ENCODE results near the gene CMYA5. TPM values are rescaled to one million over a fixed set of nuclear protein-coding genes. Genes with fewer than 3 reads are reported as not detected.

The CMYA5 gene
- total RNA-seq, 1 experiment from 2014 or later, result not detected

- no peak for DNase-seq (ENCODE audit: low read depth)
- in situ Hi-C loops (cut with HindIII; ENCODE audit: low pct_unique_long_range_greater_than_20kb, low sequenced_read_pairs), result no loop called here
Observed at GRCh38 chr5:79809743-79810142, 120.1 kb downstream of the CMYA5 start.

GRCh38 chr5:79811081-79811480 lies 121.4 kb downstream of the CMYA5 start:
- DNase-seq (ENCODE audit: low read depth), result no peak
- in situ Hi-C loops (cut with HindIII; ENCODE audit: low pct_unique_long_range_greater_than_20kb, low sequenced_read_pairs), result no loop called here

- in situ Hi-C loops (cut with HindIII; ENCODE audit: low pct_unique_long_range_greater_than_20kb, low sequenced_read_pairs), result no loop called here
- no peak for DNase-seq (ENCODE audit: low read depth)
Observed at GRCh38 chr5:79811904-79812303, 122.3 kb downstream of the CMYA5 start.

GRCh38 chr5:79814699-79815098 lies 125.1 kb downstream of the CMYA5 start:
- in situ Hi-C loops (cut with HindIII; ENCODE audit: low pct_unique_long_range_greater_than_20kb, low sequenced_read_pairs), result no loop called here
- DNase-seq (ENCODE audit: low read depth), result no peak

GRCh38 chr5:79816014-79816413 lies 126.4 kb downstream of the CMYA5 start:
- in situ Hi-C loops (cut with HindIII; ENCODE audit: low pct_unique_long_range_greater_than_20kb, low sequenced_read_pairs), result no loop called here
- no peak for DNase-seq (ENCODE audit: low read depth)

- in situ Hi-C loops (cut with HindIII; ENCODE audit: low pct_unique_long_range_greater_than_20kb, low sequenced_read_pairs), result no loop called here
- no peak for DNase-seq (ENCODE audit: low read depth)
Observed at GRCh38 chr5:79820648-79821047, 131.0 kb downstream of the CMYA5 start.

GRCh38 chr5:79824444-79824843 lies 134.8 kb downstream of the CMYA5 start:
- DNase-seq (ENCODE audit: low read depth), result no peak
- in situ Hi-C loops (cut with HindIII; ENCODE audit: low pct_unique_long_range_greater_than_20kb, low sequenced_read_pairs), result no loop called here

GRCh38 chr5:79825802-79826201 lies 136.2 kb downstream of the CMYA5 start:
- no peak for DNase-seq (ENCODE audit: low read depth)
- in situ Hi-C loops (cut with HindIII; ENCODE audit: low pct_unique_long_range_greater_than_20kb, low sequenced_read_pairs), result no loop called here

GRCh38 chr5:79827159-79827629 lies 137.6 kb downstream of the CMYA5 start:
- in situ Hi-C loops (cut with HindIII; ENCODE audit: low pct_unique_long_range_greater_than_20kb, low sequenced_read_pairs), result no loop called here
- DNase-seq (ENCODE audit: low read depth), result no peak

- in situ Hi-C loops (cut with HindIII; ENCODE audit: low pct_unique_long_range_greater_than_20kb, low sequenced_read_pairs), result no loop called here
- DNase-seq (ENCODE audit: low read depth), result no peak
Observed at GRCh38 chr5:79829260-79829659, 139.6 kb downstream of the CMYA5 start.

- in situ Hi-C loops (cut with HindIII; ENCODE audit: low pct_unique_long_range_greater_than_20kb, low sequenced_read_pairs), result no loop called here
- DNase-seq (ENCODE audit: low read depth), result no peak
Observed at GRCh38 chr5:79831381-79832309, 142.0 kb downstream of the CMYA5 start.

- in situ Hi-C loops (cut with HindIII; ENCODE audit: low pct_unique_long_range_greater_than_20kb, low sequenced_read_pairs), result no loop called here
Observed at GRCh38 chr5:79832911-79833310, 143.3 kb downstream of the CMYA5 start.

GRCh38 chr5:79834098-79834753 lies 144.6 kb downstream of the CMYA5 start:
- in situ Hi-C loops (cut with HindIII; ENCODE audit: low pct_unique_long_range_greater_than_20kb, low sequenced_read_pairs), result no loop called here
- DNase-seq (ENCODE audit: low read depth), result no peak

More at GRCh38 chr5:79832911-79833310, 143.3 kb downstream of the CMYA5 start:
- DNase-seq (ENCODE audit: low read depth), result no peak

- DNase-seq (ENCODE audit: low read depth), result no peak
- in situ Hi-C loops (cut with HindIII; ENCODE audit: low pct_unique_long_range_greater_than_20kb, low sequenced_read_pairs), result no loop called here
Observed at GRCh38 chr5:79834754-79835714, 145.4 kb downstream of the CMYA5 start.

GRCh38 chr5:79837761-79838551 lies 148.3 kb downstream of the CMYA5 start:
- no peak for DNase-seq (ENCODE audit: low read depth)
- in situ Hi-C loops (cut with HindIII; ENCODE audit: low pct_unique_long_range_greater_than_20kb, low sequenced_read_pairs), result no loop called here

- in situ Hi-C loops (cut with HindIII; ENCODE audit: low pct_unique_long_range_greater_than_20kb, low sequenced_read_pairs), result no loop called here
- no peak for DNase-seq (ENCODE audit: low read depth)
Observed at GRCh38 chr5:79840084-79840990, 150.7 kb downstream of the CMYA5 start.

GRCh38 chr5:79841172-79841571 lies 151.5 kb downstream of the CMYA5 start:
- DNase-seq (ENCODE audit: low read depth), result no peak
- in situ Hi-C loops (cut with HindIII; ENCODE audit: low pct_unique_long_range_greater_than_20kb, low sequenced_read_pairs), result no loop called here

Measured in Caki2 (cell line).